Activated naive CD8-positive, alpha-beta T cell (primary cell): ENCODE measurements around the gene FLNC.
A peak's percentile ranks its signal among the peaks of the same experiment; 100 is the strongest.

Experiments
- H3K27ac Mint-ChIP-seq: one replicate; pipeline ENCODE4 v1.8.0; 2021; ENCODE audit warnings: mixed read lengths
- H3K27me3 Mint-ChIP-seq: one replicate; pipeline ENCODE4 v1.8.0; 2021; ENCODE audit warnings: mixed read lengths
- H3K36me3 Mint-ChIP-seq: one replicate; pipeline ENCODE4 v1.8.0; 2021; ENCODE audit warnings: mixed read lengths
- H3K4me1 Mint-ChIP-seq: one replicate; pipeline ENCODE4 v1.8.0; 2021; ENCODE audit warnings: low read depth, mixed read lengths
- H3K4me3 Mint-ChIP-seq: one replicate; pipeline ENCODE4 v1.8.0; 2021; ENCODE audit warnings: mild to moderate bottlenecking, mixed read lengths
- H3K9me3 Mint-ChIP-seq: one replicate; pipeline ENCODE4 v1.8.0; 2021; ENCODE audit warnings: low read depth, mixed read lengths

The FLNC gene

DNA sequence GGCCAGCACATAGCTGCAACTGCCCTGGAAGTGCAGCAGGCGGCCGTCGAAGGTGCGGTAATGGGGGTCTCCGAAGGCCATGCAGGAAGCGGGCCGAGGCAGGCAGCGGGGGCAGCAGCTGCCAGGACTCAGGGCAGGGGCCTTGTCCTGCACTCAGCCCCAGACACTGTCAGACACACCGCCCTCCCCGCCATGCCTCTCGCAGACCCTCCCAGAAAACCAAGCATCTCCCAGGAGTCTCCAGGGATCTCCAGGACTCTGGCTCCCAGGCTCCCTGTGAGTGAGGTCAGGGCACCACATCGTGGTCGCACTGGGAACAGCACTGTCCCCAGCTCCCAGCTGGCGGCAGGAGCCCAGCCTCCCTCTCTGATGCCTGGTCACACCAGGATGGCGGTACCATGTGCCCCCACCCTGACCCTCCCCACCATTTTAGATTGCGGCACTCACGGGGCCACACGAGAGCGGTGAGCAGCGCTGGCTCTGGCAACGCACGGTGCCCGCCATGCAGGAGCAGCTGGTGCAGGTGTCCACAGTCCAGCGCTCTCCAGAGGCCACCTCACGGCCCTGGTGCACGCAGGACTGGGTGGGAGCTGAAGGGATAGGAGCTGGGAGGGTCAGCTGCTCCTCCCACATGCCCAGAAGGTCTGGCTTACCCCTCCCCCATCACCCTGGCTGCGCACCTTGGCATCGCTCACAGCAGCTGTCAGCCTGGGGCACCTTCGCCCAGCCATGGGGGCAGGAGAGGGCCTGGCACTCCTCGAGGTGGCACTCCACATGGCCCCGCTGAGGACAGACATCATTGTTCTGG, 49.9 kb downstream of the FLNC start:
- Mint-ChIP-seq H3K4me1 (peaks cover 6% of the 10 kb centered on the region), H3K36me3 (no peaks in the 10 kb centered on the region), H3K4me3 (no peak overlapping the region), H3K9me3 (no peaks in the 10 kb centered on the region), H3K27me3 (peaks cover 2% of the 10 kb centered on the region), H3K27ac (no peak overlapping the region)

DNA sequence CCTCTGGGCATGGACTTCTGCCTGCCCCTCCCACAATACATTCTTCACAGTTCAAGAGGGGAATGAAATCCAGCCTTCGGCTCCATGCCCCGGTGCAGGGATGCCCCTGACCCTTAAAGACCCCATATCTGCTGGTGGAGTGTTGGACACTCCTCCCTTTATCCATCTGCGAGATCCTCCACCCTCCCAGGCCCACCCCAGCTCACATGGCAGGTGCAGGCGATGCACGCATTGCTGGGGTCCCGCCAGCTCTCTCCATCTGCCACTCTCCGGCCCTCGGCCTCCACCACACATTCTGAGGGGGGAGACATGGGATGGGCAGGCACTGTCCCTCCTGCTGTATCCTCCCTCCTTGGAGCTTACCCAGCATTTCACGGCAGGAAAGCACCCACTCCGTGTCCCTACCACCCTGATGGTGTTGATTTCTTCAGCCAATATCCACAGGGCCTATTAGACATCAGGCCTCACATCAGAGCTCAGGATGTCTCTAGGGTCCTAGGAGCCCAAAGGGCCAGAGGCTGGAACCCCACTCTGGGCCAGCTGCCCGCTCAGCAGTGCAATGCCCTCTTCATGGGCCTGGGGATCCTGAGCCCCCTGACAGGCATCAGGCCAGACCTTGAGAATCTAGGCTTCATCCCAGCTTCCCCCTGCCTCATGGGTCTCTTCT, 50.7 kb downstream of the FLNC start:
- H3K27ac Mint-ChIP-seq = no peak overlapping the region
- peaks cover 5% of the 10 kb centered on the region for H3K27me3 Mint-ChIP-seq
- peaks cover 6% of the 10 kb centered on the region for H3K4me1 Mint-ChIP-seq
- H3K9me3 Mint-ChIP-seq = no peaks in the 10 kb centered on the region
- H3K4me3 Mint-ChIP-seq = no peak overlapping the region
- no peaks in the 10 kb centered on the region for H3K36me3 Mint-ChIP-seq

DNA sequence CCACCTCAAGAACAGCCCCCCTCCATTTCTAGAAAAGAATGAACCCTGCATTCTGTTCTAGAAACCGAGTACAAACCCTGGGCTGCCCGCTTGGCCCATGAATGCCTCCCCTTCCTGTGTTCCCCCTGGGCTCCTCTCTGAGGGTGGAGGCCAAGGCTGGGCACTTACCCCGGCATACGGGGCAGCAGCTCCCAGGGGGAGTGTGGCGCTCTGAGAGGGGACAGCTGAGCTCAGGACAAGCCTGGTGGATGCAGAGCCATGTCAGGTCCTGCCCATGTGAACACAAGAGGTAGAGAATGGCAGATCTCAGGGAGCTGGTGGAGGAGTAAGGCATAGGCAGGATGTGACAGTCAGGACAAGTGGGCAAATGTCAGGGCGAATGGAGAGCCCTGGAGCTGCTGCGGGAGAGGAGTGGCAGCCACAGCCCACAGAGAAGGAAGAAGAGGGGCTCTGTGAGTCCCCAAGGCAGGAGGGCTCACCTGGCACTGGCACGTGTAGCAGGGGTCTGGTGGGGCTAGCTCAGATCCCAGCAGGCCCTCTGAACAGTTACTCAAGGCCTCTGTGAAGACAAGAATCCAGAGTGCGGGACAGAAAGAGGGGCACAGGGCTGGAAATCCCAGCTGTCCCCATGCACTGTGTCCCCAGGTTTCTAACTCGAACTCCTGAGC, 51.4 kb downstream of the FLNC start:
- H3K27ac Mint-ChIP-seq = no peak overlapping the region

DNA sequence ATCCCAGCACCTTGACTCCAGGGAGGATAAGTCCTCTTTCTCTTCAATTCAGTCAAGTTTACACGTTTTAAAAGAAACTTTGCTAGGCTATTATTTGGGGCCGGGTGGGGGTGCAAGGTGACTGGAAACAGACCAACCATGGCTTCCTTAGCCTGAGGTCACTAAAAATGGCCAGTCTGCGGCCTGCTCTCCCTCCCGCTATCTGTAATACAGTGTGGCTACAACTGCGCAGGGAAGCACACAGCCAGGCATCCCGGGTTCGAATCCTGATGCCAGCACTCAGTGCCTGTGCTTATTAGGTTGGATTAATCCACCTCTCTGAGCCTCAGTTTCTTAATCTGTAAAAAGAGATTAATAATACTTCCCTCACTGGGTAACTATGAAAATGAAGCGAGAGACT, 51.9 kb downstream of the FLNC start:
- H3K27ac Mint-ChIP-seq = no peak overlapping the region
- H3K27me3 Mint-ChIP-seq = peaks cover 5% of the 10 kb centered on the region
- peaks cover 6% of the 10 kb centered on the region for H3K4me1 Mint-ChIP-seq
- H3K9me3 Mint-ChIP-seq = no peaks in the 10 kb centered on the region
- H3K4me3 Mint-ChIP-seq = no peak overlapping the region
- H3K36me3 Mint-ChIP-seq = no peaks in the 10 kb centered on the region

More for the DNA sequence above, 51.4 kb downstream of the FLNC start:
- Mint-ChIP-seq H3K27me3 (peaks cover 5% of the 10 kb centered on the region), H3K9me3 (no peaks in the 10 kb centered on the region), H3K4me1 (peaks cover 6% of the 10 kb centered on the region), H3K36me3 (no peaks in the 10 kb centered on the region), H3K4me3 (no peak overlapping the region)

DNA sequence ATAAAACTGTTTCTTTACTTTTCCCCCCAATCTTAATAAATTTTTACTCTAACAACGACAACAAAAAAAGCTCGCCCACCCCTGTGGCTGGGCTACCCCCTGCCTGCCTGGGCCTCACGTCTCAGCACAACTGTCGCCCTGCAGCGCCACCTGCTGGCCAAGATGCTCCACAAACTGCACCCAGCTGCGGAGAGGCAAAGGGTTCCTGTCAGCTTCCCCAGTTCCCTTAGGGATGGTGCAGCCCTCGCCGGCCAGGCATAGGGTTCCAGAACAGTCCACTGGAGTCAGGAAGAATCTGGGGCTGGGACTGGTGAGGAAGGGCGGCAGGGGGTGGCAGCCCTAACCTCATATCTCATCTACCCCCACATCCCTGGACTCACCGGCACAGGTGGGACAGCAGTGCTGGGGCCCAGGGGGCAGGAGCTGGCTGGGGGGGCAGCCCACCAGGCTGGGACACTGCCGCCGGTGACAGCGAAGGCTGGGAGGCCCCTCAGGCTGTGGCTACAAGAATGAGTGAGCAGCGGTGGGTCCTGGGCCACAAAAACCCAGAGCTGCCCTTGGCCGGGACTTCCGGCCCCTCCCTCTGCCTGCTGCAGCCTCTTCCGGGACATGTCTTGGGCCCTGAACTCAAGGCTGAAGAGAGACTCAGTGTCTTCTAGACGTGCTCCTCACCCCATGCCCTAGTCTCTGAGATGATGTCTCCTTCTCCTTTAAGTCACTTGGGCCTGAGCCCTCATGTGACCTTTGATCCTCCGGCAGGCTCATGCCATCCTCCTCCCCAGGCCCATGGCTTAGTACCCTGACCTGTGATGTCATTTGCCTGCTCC, 53.6 kb downstream of the FLNC start:
- Mint-ChIP-seq H3K9me3 (no peaks in the 10 kb centered on the region), H3K27me3 (peaks cover 5% of the 10 kb centered on the region), H3K27ac (peak overlapping the region; percentile 50), H3K4me1 (peaks cover 2% of the 10 kb centered on the region), H3K36me3 (no peaks in the 10 kb centered on the region), H3K4me3 (no peak overlapping the region)

DNA sequence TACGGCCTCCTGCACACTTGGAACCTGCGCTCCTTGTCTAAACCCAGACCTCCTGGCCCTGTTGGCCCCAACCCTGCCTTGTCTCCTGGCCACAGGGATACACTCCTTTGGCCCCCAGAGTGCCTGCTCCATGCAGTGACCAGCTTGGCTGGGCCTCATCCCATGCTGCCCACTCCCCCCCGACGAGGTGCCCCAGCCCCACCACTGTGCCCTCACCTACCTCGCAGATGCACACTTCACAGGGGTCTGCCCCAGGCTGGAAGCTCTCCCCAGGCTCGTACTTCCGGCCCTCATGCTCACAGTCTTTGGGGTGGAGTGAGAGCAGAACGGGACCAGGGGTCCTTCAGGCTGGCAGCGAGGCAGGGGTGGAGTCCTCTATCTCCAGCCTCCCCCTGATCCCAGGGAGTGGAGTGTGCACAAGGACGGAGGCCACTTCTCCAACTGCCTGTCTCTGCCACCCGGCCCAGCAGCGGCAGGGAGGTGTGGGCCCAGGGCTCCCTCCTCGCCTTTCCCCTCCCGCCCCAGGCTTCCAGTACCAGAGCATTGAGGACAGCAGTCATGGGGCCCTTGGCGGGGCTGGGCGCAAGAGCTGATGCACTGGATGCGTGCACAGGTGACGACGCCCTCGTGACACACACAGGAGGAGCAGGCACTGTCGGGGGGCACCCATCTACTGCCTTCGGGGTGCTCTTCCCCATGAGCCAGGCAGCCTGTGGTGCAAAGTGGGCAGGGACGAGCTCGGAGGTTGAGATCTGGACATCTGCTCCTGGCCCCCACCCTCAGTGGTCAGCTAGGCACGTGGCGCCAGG, 54.6 kb downstream of the FLNC start:
- Mint-ChIP-seq H3K27me3 (peaks cover 5% of the 10 kb centered on the region), H3K27ac (no peak overlapping the region), H3K9me3 (no peaks in the 10 kb centered on the region), H3K4me1 (peaks cover 4% of the 10 kb centered on the region), H3K36me3 (no peaks in the 10 kb centered on the region), H3K4me3 (no peak overlapping the region)

DNA sequence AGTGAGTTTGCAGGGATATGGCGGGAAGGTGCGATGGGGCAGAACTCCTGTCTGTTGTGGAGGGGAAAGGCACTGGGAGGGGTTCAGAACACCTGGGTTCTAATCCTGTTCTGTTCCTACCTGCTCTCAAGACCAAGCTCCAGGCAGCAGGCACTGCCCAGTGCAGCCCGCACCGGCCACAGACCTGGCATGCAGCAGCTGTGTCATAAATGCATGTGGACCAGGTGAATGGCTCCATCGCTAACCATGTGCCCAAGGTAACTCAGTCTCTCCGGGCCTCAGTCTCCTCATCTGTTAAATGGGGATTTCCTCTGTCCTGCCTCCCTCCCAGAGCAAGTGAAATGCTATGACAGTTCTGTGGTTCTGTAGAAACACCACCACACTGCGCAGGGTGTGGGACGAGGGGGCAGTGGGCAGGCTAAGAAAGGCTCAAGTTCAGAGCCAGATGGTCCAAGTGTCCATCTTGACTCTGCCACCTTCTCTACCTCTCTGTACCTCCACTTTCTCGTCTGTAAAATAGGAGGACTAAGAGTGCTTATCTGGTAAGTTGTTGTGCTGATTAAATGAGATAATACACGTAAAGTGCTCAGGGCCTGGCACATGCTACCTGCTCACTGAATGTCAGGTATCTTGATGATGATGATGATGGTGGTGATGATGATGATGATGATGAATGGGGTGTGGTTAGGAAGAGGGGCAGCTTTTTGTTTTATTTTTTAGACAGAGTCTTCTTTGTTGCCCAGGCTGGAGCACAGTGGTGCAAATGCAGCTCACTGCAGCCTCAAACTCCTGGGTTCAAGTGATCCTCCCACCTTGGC, 55.4 kb downstream of the FLNC start:
- Mint-ChIP-seq H3K4me3 (no peak overlapping the region), H3K9me3 (no peaks in the 10 kb centered on the region), H3K27ac (no peak overlapping the region), H3K36me3 (no peaks in the 10 kb centered on the region), H3K27me3 (peaks cover 5% of the 10 kb centered on the region), H3K4me1 (peaks cover 4% of the 10 kb centered on the region)

DNA sequence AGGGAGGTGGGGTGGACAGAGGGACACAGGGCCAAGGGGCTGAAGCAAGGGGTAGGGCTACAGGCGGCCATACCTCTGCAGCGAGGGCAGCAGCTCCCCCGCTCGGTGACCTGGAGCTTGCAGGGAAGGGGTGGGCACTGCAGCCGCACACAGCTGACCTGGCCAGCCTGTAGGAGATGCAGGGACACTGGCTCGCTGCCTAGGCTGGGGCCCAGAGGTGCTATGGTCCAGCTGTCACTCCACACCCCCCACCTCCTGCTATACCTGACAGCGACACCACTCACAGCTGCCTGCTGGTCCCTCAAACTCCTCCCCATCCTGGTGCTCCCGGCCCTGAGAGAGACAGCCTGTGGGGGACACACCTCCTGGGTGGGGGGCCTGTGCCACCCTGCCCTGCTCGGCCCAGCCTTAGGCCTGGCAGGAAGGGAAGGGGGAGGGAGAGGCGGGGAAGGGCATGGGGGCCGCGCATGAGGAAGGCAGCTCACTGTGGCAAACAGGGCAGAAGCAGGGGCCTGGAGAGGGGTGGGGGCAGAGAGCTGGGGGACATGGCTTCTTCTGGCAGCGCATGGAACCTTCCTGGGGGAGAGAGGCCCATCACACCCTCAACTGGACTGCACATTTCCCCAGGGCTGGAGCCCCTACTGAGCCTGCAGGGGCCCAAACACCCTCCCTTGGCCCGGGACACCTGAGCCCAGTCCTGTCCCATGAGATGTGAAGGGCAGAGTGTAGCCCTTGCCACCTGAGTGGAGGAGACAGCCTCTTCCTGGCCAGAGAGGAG, 56.4 kb downstream of the FLNC start:
- Mint-ChIP-seq H3K4me1 (peaks cover 4% of the 10 kb centered on the region), H3K36me3 (no peaks in the 10 kb centered on the region), H3K9me3 (no peaks in the 10 kb centered on the region), H3K4me3 (no peak overlapping the region), H3K27me3 (peaks cover 3% of the 10 kb centered on the region), H3K27ac (no peak overlapping the region)

DNA sequence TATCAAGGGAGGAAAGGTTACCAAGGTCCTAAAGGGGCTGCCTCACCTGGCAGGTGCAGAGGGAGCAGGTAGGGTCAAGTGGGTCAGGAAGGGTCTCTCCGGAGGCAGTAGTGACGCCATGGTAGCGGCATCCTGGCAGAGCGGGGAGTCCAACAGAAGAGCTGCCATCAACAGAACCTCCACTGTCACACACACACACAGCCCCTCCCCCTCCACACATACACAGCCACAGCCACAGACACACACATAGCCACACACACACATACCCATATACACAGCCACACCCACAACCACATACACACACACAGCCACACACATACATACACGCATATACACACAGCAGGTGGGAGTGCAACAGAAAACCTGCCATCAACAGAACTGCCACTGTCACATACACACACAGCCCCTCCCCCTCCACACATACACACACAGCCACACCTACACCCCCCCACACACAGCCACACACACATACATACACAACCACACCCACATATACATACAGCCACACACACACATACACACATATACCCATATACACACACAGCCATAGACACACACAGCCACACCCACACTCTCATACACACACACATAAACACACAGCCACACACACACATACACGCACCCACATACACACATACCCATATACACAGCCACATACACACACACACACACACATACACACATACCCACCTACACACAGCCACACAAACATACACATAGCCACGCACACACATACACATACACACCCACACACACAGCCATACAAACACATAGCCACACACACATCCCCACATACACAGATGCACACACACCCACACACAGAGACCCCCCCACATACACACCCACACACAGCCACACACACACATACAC, 57.2 kb downstream of the FLNC start:
- H3K36me3 Mint-ChIP-seq = no peaks in the 10 kb centered on the region
- no peak overlapping the region for H3K27ac Mint-ChIP-seq
- H3K9me3 Mint-ChIP-seq = no peaks in the 10 kb centered on the region
- H3K4me3 Mint-ChIP-seq = no peak overlapping the region
- H3K27me3 Mint-ChIP-seq = peaks cover 6% of the 10 kb centered on the region
- H3K4me1 Mint-ChIP-seq = peaks cover 4% of the 10 kb centered on the region

DNA sequence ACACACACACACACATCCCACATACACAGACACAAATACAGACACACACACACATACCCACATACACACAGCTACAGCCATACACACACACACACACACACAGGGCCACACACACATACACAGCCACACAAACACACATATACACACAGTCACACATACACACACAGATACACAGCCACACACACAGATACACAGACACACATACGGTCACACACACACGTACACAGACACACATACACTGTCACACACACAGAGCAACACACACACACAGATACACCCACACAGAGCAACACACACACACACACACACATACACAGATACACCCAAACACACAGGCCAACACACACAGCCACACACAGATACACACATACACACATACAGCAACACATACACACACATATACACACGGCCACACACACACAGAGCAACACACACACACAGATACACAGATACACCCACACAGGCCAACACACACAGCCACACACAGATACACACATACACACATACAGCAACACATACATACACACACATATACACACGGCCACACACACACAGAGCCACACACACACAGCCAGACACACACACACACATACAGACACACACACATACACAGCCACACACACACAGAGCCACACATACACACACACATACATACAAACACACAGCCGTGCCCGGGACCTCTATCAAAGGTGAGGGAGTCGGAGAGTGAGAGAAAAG, 58.0 kb downstream of the FLNC start:
- Mint-ChIP-seq H3K36me3 (no peaks in the 10 kb centered on the region), H3K4me3 (no peak overlapping the region), H3K9me3 (no peaks in the 10 kb centered on the region), H3K27ac (no peak overlapping the region), H3K27me3 (peaks cover 6% of the 10 kb centered on the region), H3K4me1 (peaks cover 4% of the 10 kb centered on the region)

DNA sequence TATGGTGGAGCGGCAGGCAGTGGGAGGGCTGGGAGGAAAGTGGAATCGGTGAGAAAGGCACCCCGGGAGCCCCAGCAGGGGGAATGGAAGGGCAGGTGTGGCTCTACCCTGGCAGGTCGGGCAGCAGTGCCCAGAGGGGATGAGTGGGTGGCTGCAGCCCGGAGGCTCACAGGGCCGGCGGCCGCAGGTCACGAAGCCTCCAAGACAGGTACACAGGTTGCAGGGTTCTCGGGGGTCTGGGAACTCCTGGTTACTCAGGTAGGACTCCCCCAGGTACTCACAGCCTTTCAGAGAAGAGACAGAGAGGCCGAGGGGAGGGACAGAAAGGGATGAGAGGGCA, 58.5 kb downstream of the FLNC start:
- H3K9me3 Mint-ChIP-seq = no peaks in the 10 kb centered on the region
- H3K27me3 Mint-ChIP-seq = peaks cover 6% of the 10 kb centered on the region
- H3K4me1 Mint-ChIP-seq = peaks cover 2% of the 10 kb centered on the region
- H3K4me3 Mint-ChIP-seq = no peak overlapping the region
- no peaks in the 10 kb centered on the region for H3K36me3 Mint-ChIP-seq
- H3K27ac Mint-ChIP-seq = no peak overlapping the region

DNA sequence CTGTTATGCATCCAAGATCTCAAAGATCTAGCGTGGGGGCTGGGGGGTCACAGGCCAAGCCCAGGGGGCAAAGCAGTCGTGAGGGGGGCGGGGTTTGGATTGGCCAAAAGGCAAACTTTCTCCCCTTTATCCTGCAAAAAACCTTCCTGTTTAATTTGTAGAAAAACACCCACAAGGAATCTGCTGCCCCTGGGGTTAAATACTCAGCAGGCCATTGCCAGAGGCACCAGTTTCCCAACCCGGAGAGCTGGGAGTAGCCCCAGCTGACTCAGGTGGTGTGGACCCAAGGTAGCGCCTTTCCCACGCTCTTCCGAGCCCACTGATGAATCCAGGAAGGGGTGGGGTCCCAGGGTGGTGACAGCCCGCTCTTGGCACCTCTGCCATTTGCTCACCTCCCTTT, 58.9 kb downstream of the FLNC start:
- Mint-ChIP-seq H3K27ac (no peak overlapping the region), H3K36me3 (no peaks in the 10 kb centered on the region), H3K27me3 (peaks cover 6% of the 10 kb centered on the region), H3K4me1 (peaks cover 2% of the 10 kb centered on the region), H3K9me3 (no peaks in the 10 kb centered on the region), H3K4me3 (no peak overlapping the region)
